OCI-LY1 (cell line): Measurements from ENCODE around the gene CLEC16A.
"Not testable (repeated sequence)": the region's sequence is repeated elsewhere in the genome, so short reads cannot be mapped to it uniquely, and the experiment has no call there.

Source experiments
- H2AFZ ChIP-seq: fragments of 200-600 bp; sonication (generic), shearing (Covaris generic); 2 replicates; pipeline ENCODE4 v1.6.0; 2014; ENCODE audit warnings: antibody characterized with exemption, mild to moderate bottlenecking, low read length
- H3F3A ChIP-seq: fragments of 200-600 bp; sonication (generic), shearing (Covaris generic); 2 replicates; pipeline ENCODE4 v1.6.0; 2014; ENCODE audit warnings: mild to moderate bottlenecking, antibody characterized with exemption, low read length, moderate library complexity; ENCODE audit not compliant: insufficient read depth
- H3K27ac ChIP-seq: fragments of 200-600 bp; sonication (generic); 2 replicates; pipeline ENCODE4 v1.5.1; 2014; ENCODE audit warnings: low read length, mixed run types, mild to moderate bottlenecking, low read depth; ENCODE audit not compliant: poor library complexity, severe bottlenecking
- H3K27me3 ChIP-seq: fragments of 200-600 bp; sonication (generic); 2 replicates; pipeline ENCODE4 v1.6.0; 2014; ENCODE audit warnings: antibody characterized with exemption, mild to moderate bottlenecking, low read length, moderate library complexity; ENCODE audit not compliant: insufficient read depth
- H3K36me3 ChIP-seq: fragments of 200-600 bp; sonication (generic); 2 replicates; pipeline ENCODE4 v1.6.1; 2014; ENCODE audit warnings: mild to moderate bottlenecking, antibody characterized with exemption, low read length, moderate library complexity, mixed read lengths; ENCODE audit not compliant: insufficient read depth
- H3K4me1 ChIP-seq: fragments of 200-600 bp; sonication (generic); 2 replicates; pipeline ENCODE4 v1.5.1; 2014; ENCODE audit warnings: mild to moderate bottlenecking, low read length, moderate library complexity; ENCODE audit not compliant: insufficient read depth, severe bottlenecking
- H3K4me2 ChIP-seq: fragments of 200-600 bp; sonication (generic), shearing (Covaris generic); 2 replicates; pipeline ENCODE4 v1.6.1; 2014; ENCODE audit warnings: low read length
- H3K4me3 ChIP-seq: fragments of 200-600 bp; sonication (generic); 2 replicates; pipeline ENCODE4 v1.5.1; 2014; ENCODE audit warnings: low read length, low read depth, mild to moderate bottlenecking, mixed read lengths; ENCODE audit not compliant: poor library complexity, severe bottlenecking
- H3K79me2 ChIP-seq: fragments of 200-600 bp; shearing (Covaris generic); 2 replicates; pipeline ENCODE4 v1.6.1; 2016; ENCODE audit warnings: mixed run types, low read length, mixed read lengths; ENCODE audit not compliant: insufficient read depth
- H3K9ac ChIP-seq: fragments of 200-600 bp; sonication (generic), shearing (Covaris generic); 2 replicates; pipeline ENCODE4 v1.6.1; 2014; ENCODE audit warnings: mild to moderate bottlenecking, low read length, mixed read lengths
- H3K9me2 ChIP-seq: fragments of 200-600 bp; sonication (generic), shearing (Covaris generic); 2 replicates; pipeline ENCODE4 v1.6.1; 2014; ENCODE audit warnings: low read depth, mild to moderate bottlenecking, low read length, mixed read lengths
- H3K9me3 ChIP-seq: fragments of 200-600 bp; shearing (Covaris generic); 2 replicates; pipeline ENCODE4 v1.6.1; 2014; ENCODE audit warnings: low read length, mixed read lengths
- H4K20me1 ChIP-seq: fragments of 200-600 bp; sonication (generic), shearing (Covaris generic); 2 replicates; pipeline ENCODE4 v1.6.0; 2016; ENCODE audit warnings: mild to moderate bottlenecking, low read length; ENCODE audit not compliant: insufficient read depth
- CTCF ChIP-seq: fragments of 200-600 bp; sonication (generic), shearing (Covaris generic); IDR thresholded peaks from 2 replicates; pipeline ENCODE4 v1.5.1; 2017; ENCODE audit warnings: mild to moderate bottlenecking, antibody characterized with exemption, low read length, moderate library complexity, mixed read lengths
- EZH2 ChIP-seq: fragments of 200-600 bp; sonication (generic), shearing (Covaris generic); IDR thresholded peaks from 2 replicates; pipeline ENCODE4 v1.8.0; 2017; ENCODE audit warnings: borderline replicate concordance, mixed run types, mild to moderate bottlenecking, antibody characterized with exemption, low read length, moderate library complexity, mixed read lengths

The CLEC16A gene

GRCh38 chr16:11217651-11218603, 273.6 kb downstream of the CLEC16A start:
- H3K9me3 ChIP-seq, result peaks cover 16% of the 10 kb centered on the region
- TF ChIP-seq CTCF (no peak), EZH2 (no peak)
- H3K36me3 ChIP-seq, result no peaks in the 10 kb centered on the region; the same call in 1 of the 2 replicates
- H3K4me1 ChIP-seq, result no peaks in the 10 kb centered on the region
- no peaks in the 10 kb centered on the region for H3K79me2 ChIP-seq
- no peak overlapping the region for H3K27ac ChIP-seq
- H3K4me2 ChIP-seq, result no peak overlapping the region
- H3K9ac ChIP-seq, result no peak overlapping the region
- H4K20me1 ChIP-seq, result no peaks in the 10 kb centered on the region
- peaks cover 4% of the 10 kb centered on the region; the same call in 1 of the 2 replicates for H3K27me3 ChIP-seq
- H3F3A ChIP-seq, result no peaks in the 10 kb centered on the region
- H2AFZ ChIP-seq, result no peak overlapping the region
- no peak overlapping the region for H3K4me3 ChIP-seq
- no peaks in the 10 kb centered on the region for H3K9me2 ChIP-seq

DNA sequence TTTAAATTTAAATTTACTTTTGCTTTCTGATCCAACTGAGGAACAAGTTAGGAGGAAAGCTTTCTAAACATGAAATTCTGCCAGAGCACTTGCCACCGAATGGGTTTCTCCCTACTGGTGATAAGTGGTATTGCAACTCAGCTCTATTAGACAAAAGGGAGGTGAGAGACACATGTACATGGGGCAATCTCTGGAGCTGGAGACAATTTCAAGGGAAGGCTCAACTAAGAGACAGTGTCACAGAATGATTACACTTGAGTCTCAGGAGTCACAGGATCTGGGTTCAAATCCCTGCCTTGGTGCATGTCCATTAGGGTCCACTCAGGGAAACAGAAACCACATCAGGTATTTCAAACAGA, 274.2 kb downstream of the CLEC16A start:
- H3K36me3 ChIP-seq, result no peaks in the 10 kb centered on the region; the same call in 1 of the 2 replicates
- H3K9me2 ChIP-seq, result no peaks in the 10 kb centered on the region
- H3F3A ChIP-seq, result no peaks in the 10 kb centered on the region
- peaks cover 16% of the 10 kb centered on the region for H3K9me3 ChIP-seq
- no peak overlapping the region for H3K4me2 ChIP-seq
- no peak overlapping the region for H3K4me3 ChIP-seq
- no peak overlapping the region for H3K27ac ChIP-seq
- no peak overlapping the region for H3K9ac ChIP-seq
- H3K27me3 ChIP-seq, result peaks cover 4% of the 10 kb centered on the region; the same call in 1 of the 2 replicates
- no peaks in the 10 kb centered on the region for H3K79me2 ChIP-seq
- no peaks in the 10 kb centered on the region for H4K20me1 ChIP-seq
- no peak overlapping the region for H2AFZ ChIP-seq
- TF ChIP-seq EZH2 (no peak), CTCF (peak; percentile 54)
- no peaks in the 10 kb centered on the region for H3K4me1 ChIP-seq

GRCh38 chr16:11219178-11219577, 274.8 kb downstream of the CLEC16A start:
- peaks cover 16% of the 10 kb centered on the region for H3K9me3 ChIP-seq
- H3K79me2 ChIP-seq, result no peaks in the 10 kb centered on the region
- no peaks in the 10 kb centered on the region; the same call in 1 of the 2 replicates for H3K36me3 ChIP-seq
- no peak overlapping the region for H3K4me3 ChIP-seq
- peaks cover 4% of the 10 kb centered on the region; the same call in 1 of the 2 replicates for H3K27me3 ChIP-seq
- H3F3A ChIP-seq, result no peaks in the 10 kb centered on the region
- no peak overlapping the region for H3K27ac ChIP-seq
- no peaks in the 10 kb centered on the region for H4K20me1 ChIP-seq
- H3K9ac ChIP-seq, result no peak overlapping the region
- H3K9me2 ChIP-seq, result no peaks in the 10 kb centered on the region
- H3K4me2 ChIP-seq, result no peak overlapping the region
- TF ChIP-seq EZH2 (no peak), CTCF (no peak)
- no peak overlapping the region for H2AFZ ChIP-seq
- peaks cover 3% of the 10 kb centered on the region for H3K4me1 ChIP-seq

- H3K9me2 ChIP-seq, H3K4me3 ChIP-seq, H3K27ac ChIP-seq, H3K79me2 ChIP-seq, H4K20me1 ChIP-seq, H3K36me3 ChIP-seq, H3K4me2 ChIP-seq, H2AFZ ChIP-seq, H3F3A ChIP-seq, H3K27me3 ChIP-seq, H3K9ac ChIP-seq: not testable (repeated sequence)
- peaks cover 16% of the 10 kb centered on the region for H3K9me3 ChIP-seq
- H3K4me1 ChIP-seq, result peaks cover 16% of the 10 kb centered on the region
These were observed 276.1 kb downstream of the CLEC16A start for GRCh38 chr16:11220507-11220906.
